HepG2 (cell line): Measurements from ENCODE around the gene CES3. TPM values are rescaled to one million over a fixed set of nuclear protein-coding genes. Genes with fewer than 3 reads are reported as not detected.
A peak's percentile ranks its signal among the peaks of the same experiment; 100 is the strongest.

Source experiments
- ARHGAP35 ChIP-seq: sonication (generic); formaldehyde crosslinking; IDR thresholded peaks from 2 replicates; pipeline ENCODE4 v1.9.0; 2022; ENCODE audit warnings: mild to moderate bottlenecking, inconsistent platforms, moderate library complexity, missing genetic modification reagents, borderline replicate concordance
- DMTF1 ChIP-seq: sonication (generic); formaldehyde crosslinking; IDR thresholded peaks from 2 replicates; pipeline ENCODE4 v1.4.0; 2020; ENCODE audit warnings: mild to moderate bottlenecking, missing genetic modification reagents
- E2F1 ChIP-seq: sonication (generic); formaldehyde crosslinking; IDR thresholded peaks from 2 replicates; pipeline ENCODE4 v1.5.0; 2020; ENCODE audit warnings: missing genetic modification reagents
- FOXA3 ChIP-seq: IDR thresholded peaks from 2 replicates; pipeline ENCODE4 v1.6.1; 2016; ENCODE audit warnings: missing genetic modification reagents, missing compliant biosample characterization
- HMGA1 ChIP-seq: sonication (generic); formaldehyde crosslinking; conservative IDR thresholded peaks from 2 replicates; pipeline ENCODE4 v1.4.0; 2020; ENCODE audit warnings: missing genetic modification reagents
- HNF4A ChIP-seq: sonication (generic); formaldehyde crosslinking; IDR thresholded peaks from 2 replicates; pipeline ENCODE4 v1.4.0; 2020; ENCODE audit warnings: missing genetic modification reagents
- KDM4B ChIP-seq: sonication (generic); formaldehyde crosslinking; IDR thresholded peaks from 2 replicates; pipeline ENCODE4 v1.4.0; 2020; ENCODE audit warnings: missing genetic modification reagents
- MAZ ChIP-seq, 2 experiments: sonication (generic) in 1 of 2; formaldehyde crosslinking in 1 of 2; IDR thresholded peaks; 2 replicates each; pipeline versions ENCODE4 v1.5.0 to v1.6.1; 2012 to 2020; ENCODE audit warnings: low read depth in 2 of 2, mild to moderate bottlenecking in 2 of 2, borderline replicate concordance in 1 of 2, improper control_type of control experiment in 1 of 2, low read length in 1 of 2, missing genetic modification reagents in 1 of 2, moderate library complexity in 1 of 2
- MXD4 ChIP-seq: IDR thresholded peaks from 2 replicates; pipeline ENCODE4 v1.6.1; 2016; ENCODE audit warnings: mild to moderate bottlenecking, missing biosample characterization, missing genetic modification reagents
- NCOA2 ChIP-seq: sonication (generic); formaldehyde crosslinking; IDR thresholded peaks from 2 replicates; pipeline ENCODE4 v1.8.0; 2022; ENCODE audit warnings: inconsistent platforms
- NFYC ChIP-seq: IDR thresholded peaks from 2 replicates; pipeline ENCODE4 v1.6.1; 2016; ENCODE audit warnings: missing genetic modification reagents, missing compliant biosample characterization
- PRDM15 ChIP-seq: sonication (generic); formaldehyde crosslinking; IDR thresholded peaks from 2 replicates; pipeline ENCODE4 v1.4.0; 2020; ENCODE audit warnings: missing genetic modification reagents
- SOX6 ChIP-seq, 2 experiments: fragments of 450-650 bp in 1 of 2; sonication (generic) in 1 of 2; formaldehyde crosslinking in 1 of 2; IDR thresholded peaks; 2 replicates each; pipeline versions ENCODE4 v1.4.0 to v1.6.1; 2017 to 2020; ENCODE audit warnings: antibody characterized with exemption in 1 of 2, mild to moderate bottlenecking in 1 of 2, missing genetic modification reagents in 1 of 2
- SRSF9 ChIP-seq: fragments of 200-400 bp; formaldehyde crosslinking; IDR thresholded peaks from 2 replicates; pipeline ENCODE4 v1.6.1; 2018; ENCODE audit warnings: borderline replicate concordance, mild to moderate bottlenecking, low read depth, low read length; ENCODE audit not compliant: insufficient read depth, poor library complexity, severe bottlenecking
- THYN1 ChIP-seq: sonication (generic); formaldehyde crosslinking; IDR thresholded peaks from 2 replicates; pipeline ENCODE4 v1.8.1; 2023; ENCODE audit warnings: low read depth, mild to moderate bottlenecking, moderate library complexity, missing genetic modification reagents, borderline replicate concordance
- ZBTB1 ChIP-seq: sonication (generic); formaldehyde crosslinking; IDR thresholded peaks from 2 replicates; pipeline ENCODE4 v1.4.0; 2020; ENCODE audit warnings: missing genetic modification reagents, borderline replicate concordance
- ZFAT ChIP-seq: sonication (generic); formaldehyde crosslinking; conservative IDR thresholded peaks from 2 replicates; pipeline ENCODE4 v1.8.1; 2023; ENCODE audit warnings: missing genetic modification reagents, inconsistent platforms
- ZNF362 ChIP-seq: sonication (generic); formaldehyde crosslinking; IDR thresholded peaks from 2 replicates; pipeline ENCODE4 v1.4.0; 2020; ENCODE audit warnings: missing genetic modification reagents, mild to moderate bottlenecking, borderline replicate concordance
- ZNF451 ChIP-seq: sonication (generic); formaldehyde crosslinking; IDR thresholded peaks from 2 replicates; pipeline ENCODE4 v1.5.0; 2020; ENCODE audit warnings: mild to moderate bottlenecking, missing genetic modification reagents
- ZNF562 ChIP-seq: sonication (generic); formaldehyde crosslinking; IDR thresholded peaks from 2 replicates; pipeline ENCODE4 v1.8.0; 2022; ENCODE audit warnings: missing genetic modification reagents, borderline replicate concordance
- ZNF672 ChIP-seq: sonication (generic); formaldehyde crosslinking; IDR thresholded peaks from 2 replicates; pipeline ENCODE4 v1.8.1; 2022; ENCODE audit warnings: missing genetic modification reagents
- polyA plus RNA-seq, 8 experiments: library from polyadenylated mRNA; depleted of rRNA in 3 of 8; stranded (reverse) in 7 of 8; unstranded in 1 of 8; fragments of >200 nt; fragmentation: Illumina TruSeq in 4 of 8; extraction: Trizol in 4 of 8; gene quantifications; 2 replicates each; pipeline versions ENCODE4 v1.2.1 to v1.2.3, GENCODE V29; 2011 to 2016; ENCODE audit warnings: low read depth in 4 of 8, missing spikeins in 1 of 8, mixed read lengths in 1 of 8; ENCODE audit not compliant: insufficient read depth in 1 of 8
- total RNA-seq, 5 experiments: library from RNA; depleted of rRNA; stranded (reverse); fragments of >200 nt; fragmentation: Illumina TruSeq; extraction: Trizol; gene quantifications; 2 replicates each; pipeline ENCODE4 v1.2.3, GENCODE V29; 2016; ENCODE audit warnings: low read depth in 1 of 5

CES3 gene
- total and polyA plus RNA-seq, 2 of the 13 experiments (the other 11 are each of a cell fraction or from before 2014, with no cell fraction given) = 6.6 to 17.4 TPM

GRCh38 chr16:66918803-66919568, 42.1 kb upstream of the CES3 start, which contains the start of gene CDH16 (continued):
- TF ChIP-seq PRDM15 (CRISPR knock-in tag) = no peak
- no peak for TF ChIP-seq ZNF562 (CRISPR knock-in tag)
- no peak for TF ChIP-seq ZFAT (CRISPR knock-in tag)
- 0 out of 2 replicates have a peak, but pooled peaks have one; percentile 11 for TF ChIP-seq FOXA3 (CRISPR knock-in tag)
- TF ChIP-seq E2F1 (CRISPR knock-in tag) = no peak
- TF ChIP-seq HMGA1 (CRISPR knock-in tag) = no peak
- no peak for TF ChIP-seq ZNF672 (CRISPR knock-in tag)
- no peak for TF ChIP-seq ZNF362 (CRISPR knock-in tag)
- no peak for TF ChIP-seq DMTF1 (CRISPR knock-in tag)
- TF ChIP-seq ARHGAP35 (CRISPR knock-in tag) = no peak
- no peak for TF ChIP-seq MXD4 (CRISPR knock-in tag)
- TF ChIP-seq NCOA2 (CRISPR knock-in tag) = no peak
- TF ChIP-seq SRSF9 = no peak
- TF ChIP-seq ZBTB1 (CRISPR knock-in tag) = no peak
- no peak for TF ChIP-seq NFYC (CRISPR knock-in tag)
- TF ChIP-seq MAZ (IDR thresholded peaks at IDR 0.05; ENCODE audit: borderline replicate concordance, low read depth, low read length) = no peak
- TF ChIP-seq MAZ (CRISPR knock-in tag; IDR thresholded peaks at IDR 0.05; ENCODE audit: low read depth) = no peak
- no peak for TF ChIP-seq SOX6 (IDR thresholded peaks at IDR 0.05)
- peak; percentile 13; the same call in 1 of the 2 replicates for TF ChIP-seq SOX6 (CRISPR knock-in tag; IDR thresholded peaks at IDR 0.05)
- TF ChIP-seq ZNF451 (CRISPR knock-in tag) = no peak
- no peak for TF ChIP-seq THYN1 (CRISPR knock-in tag)
- no peak for TF ChIP-seq HNF4A (CRISPR knock-in tag)
- TF ChIP-seq KDM4B (CRISPR knock-in tag) = no peak
